NOMO-1 (cell line): ENCODE measurements around the gene PIF1.

Source experiments
- DNase-seq, 2 experiments: peaks; one replicate each; lab custom pipeline; 2025; ENCODE audit not compliant: unreplicated experiment in 2 of 2; lab: John Stamatoyannopoulos, UW

The PIF1 gene

GRCh38 chr15:64779024-64779423, 46.4 kb downstream of the PIF1 start:
- DNase-seq = no peak

GRCh38 chr15:64776402-64776786, 49.1 kb downstream of the PIF1 start:
- DNase-seq = no peak

GRCh38 chr15:64775551-64776401, 49.7 kb downstream of the PIF1 start, which contains the start of gene RBPMS2:
TSS of gene RBPMS2 (minus strand) at chr15:64775589. CDS start at chr15:64775319, 270 bp downstream.
- DNase-seq = no peak

GRCh38 chr15:64774629-64775493, 50.6 kb downstream of the PIF1 start:
- DNase-seq = no peak

- DNase-seq = no peak
These were observed 51.3 kb downstream of the PIF1 start for GRCh38 chr15:64774037-64774628.

GRCh38 chr15:64773606-64774005, 51.8 kb downstream of the PIF1 start:
- DNase-seq = no peak

- DNase-seq = no peak
These were observed 52.5 kb downstream of the PIF1 start for GRCh38 chr15:64772964-64773363.

GRCh38 chr15:64772488-64772887, 53.0 kb downstream of the PIF1 start:
- DNase-seq = no peak

- no peak for DNase-seq
These were observed 54.8 kb downstream of the PIF1 start for GRCh38 chr15:64770626-64771025.

- DNase-seq = no peak
These were observed 58.2 kb downstream of the PIF1 start for GRCh38 chr15:64767203-64767602.

GRCh38 chr15:64766058-64766457, 59.4 kb downstream of the PIF1 start:
- DNase-seq = no peak
